ENCODE measurements around the gene ADORA1. TPM values are rescaled to one million over a fixed set of nuclear protein-coding genes. Genes with fewer than 3 reads are reported as not detected.

Gene ADORA1
- polyA plus RNA-seq, 1 of the 3 experiments (the other 2 are of a cell fraction), result 4.8 TPM

DNA sequence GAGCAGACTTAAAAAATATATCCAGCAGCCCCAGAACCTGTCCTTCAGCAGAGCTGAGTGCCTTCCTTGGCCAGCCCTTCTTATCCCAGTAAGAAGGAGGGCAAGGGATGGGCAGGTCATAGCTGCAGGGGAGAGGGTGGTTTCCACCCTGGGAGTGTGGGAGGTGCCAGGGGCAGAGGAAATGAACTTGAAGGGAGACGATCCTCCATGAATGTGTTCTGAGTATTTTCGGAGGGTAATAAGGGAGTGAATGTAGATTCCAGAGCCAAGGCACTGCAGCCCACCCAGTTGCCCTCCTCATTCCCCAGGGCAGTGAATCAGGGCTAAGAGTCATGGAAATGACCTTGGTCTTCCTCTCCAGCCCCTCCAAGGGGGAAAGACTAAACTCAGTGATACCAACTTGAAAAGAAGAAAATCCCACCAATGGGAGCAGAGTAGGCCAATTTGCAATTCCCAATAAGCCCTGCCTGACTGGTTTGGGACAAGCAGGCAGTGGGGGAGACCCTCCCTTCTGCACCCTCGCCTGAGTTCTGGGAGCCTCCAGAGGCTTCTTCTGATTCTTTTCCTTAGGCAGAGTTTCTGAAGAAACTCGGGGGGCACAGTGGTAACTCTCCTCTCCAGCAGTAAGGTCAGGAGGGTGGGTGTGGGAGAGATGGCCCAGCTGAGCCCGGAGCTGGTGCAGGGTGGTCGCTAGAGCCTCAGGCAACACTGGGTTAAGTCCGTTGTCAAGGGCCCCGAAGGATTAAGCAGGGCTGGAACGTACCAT is 45.9 kb upstream of the ADORA1 start:
- Histone ChIP-seq H3K9me3 (no peaks in the 10 kb centered on the region), H3K9me2 (no peaks in the 10 kb centered on the region), H4K20me1 (ENCODE audit: insufficient read depth) (no peaks in the 10 kb centered on the region), H3K27me3 (ENCODE audit: insufficient read depth) (no peaks in the 10 kb centered on the region), H3K4me3 (ENCODE audit: low read depth in 2 of 2, low read length in 1 of 2) (no peak overlapping the region), H3K36me3 (replicated peaks in 1 of 2; ENCODE audit: control insufficient read depth in 1 of 2, insufficient read depth in 2 of 2, low read length in 1 of 2) (no peaks in the 10 kb centered on the region), H3F3A (replicated peaks; ENCODE audit: insufficient read depth) (no peaks in the 10 kb centered on the region), H3K9ac (no peak overlapping the region), H3K4me1 (ENCODE audit: control insufficient read depth in 1 of 2, insufficient read depth in 2 of 2, low read depth in 1 of 2, low read length in 1 of 2) (no peaks in the 10 kb centered on the region; a peak in 1 of 4 replicates), H2AFZ (ENCODE audit: low read depth) (no peak overlapping the region), H3K27ac (ENCODE audit: low read depth in 2 of 2, low read length in 1 of 2) (no peak overlapping the region), H3K79me2 (ENCODE audit: insufficient read depth) (no peaks in the 10 kb centered on the region), H3K4me2 (no peak overlapping the region)
- TF ChIP-seq, protein P1, sequence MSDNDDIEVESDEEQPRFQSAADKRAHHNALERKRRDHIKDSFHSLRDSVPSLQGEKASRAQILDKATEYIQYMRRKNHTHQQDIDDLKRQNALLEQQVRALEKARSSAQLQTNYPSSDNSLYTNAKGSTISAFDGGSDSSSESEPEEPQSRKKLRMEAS (IDR thresholded peaks at IDR 0.05; ENCODE audit: low read depth), result no peak
- TF ChIP-seq FOXJ3 (CRISPR knock-in tag; IDR thresholded peaks at IDR 0.05) (no peak), TCF12 (IDR thresholded peaks at IDR 0.05) (no peak), JUND (IDR thresholded peaks at IDR 0.05) (no peak), FOXM1 (IDR thresholded peaks at IDR 0.05; ENCODE audit: low read depth) (no peak), ELF1 (IDR thresholded peaks at IDR 0.05) (no peak), TEAD4 (IDR thresholded peaks at IDR 0.05; ENCODE audit: borderline replicate concordance, insufficient read depth) (no peak), RAD21 (IDR thresholded peaks at IDR 0.05; ENCODE audit: low read length) (no peak), NFIC (IDR thresholded peaks at IDR 0.05; ENCODE audit: borderline replicate concordance) (no peak)
- TF ChIP-seq, protein P2, sequence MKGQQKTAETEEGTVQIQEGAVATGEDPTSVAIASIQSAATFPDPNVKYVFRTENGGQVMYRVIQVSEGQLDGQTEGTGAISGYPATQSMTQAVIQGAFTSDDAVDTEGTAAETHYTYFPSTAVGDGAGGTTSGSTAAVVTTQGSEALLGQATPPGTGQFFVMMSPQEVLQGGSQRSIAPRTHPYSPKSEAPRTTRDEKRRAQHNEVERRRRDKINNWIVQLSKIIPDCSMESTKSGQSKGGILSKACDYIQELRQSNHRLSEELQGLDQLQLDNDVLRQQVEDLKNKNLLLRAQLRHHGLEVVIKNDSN (IDR thresholded peaks at IDR 0.05; ENCODE audit: borderline replicate concordance, low read depth), result no peak
- TF ChIP-seq, protein P3, sequence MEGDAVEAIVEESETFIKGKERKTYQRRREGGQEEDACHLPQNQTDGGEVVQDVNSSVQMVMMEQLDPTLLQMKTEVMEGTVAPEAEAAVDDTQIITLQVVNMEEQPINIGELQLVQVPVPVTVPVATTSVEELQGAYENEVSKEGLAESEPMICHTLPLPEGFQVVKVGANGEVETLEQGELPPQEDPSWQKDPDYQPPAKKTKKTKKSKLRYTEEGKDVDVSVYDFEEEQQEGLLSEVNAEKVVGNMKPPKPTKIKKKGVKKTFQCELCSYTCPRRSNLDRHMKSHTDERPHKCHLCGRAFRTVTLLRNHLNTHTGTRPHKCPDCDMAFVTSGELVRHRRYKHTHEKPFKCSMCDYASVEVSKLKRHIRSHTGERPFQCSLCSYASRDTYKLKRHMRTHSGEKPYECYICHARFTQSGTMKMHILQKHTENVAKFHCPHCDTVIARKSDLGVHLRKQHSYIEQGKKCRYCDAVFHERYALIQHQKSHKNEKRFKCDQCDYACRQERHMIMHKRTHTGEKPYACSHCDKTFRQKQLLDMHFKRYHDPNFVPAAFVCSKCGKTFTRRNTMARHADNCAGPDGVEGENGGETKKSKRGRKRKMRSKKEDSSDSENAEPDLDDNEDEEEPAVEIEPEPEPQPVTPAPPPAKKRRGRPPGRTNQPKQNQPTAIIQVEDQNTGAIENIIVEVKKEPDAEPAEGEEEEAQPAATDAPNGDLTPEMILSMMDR (IDR thresholded peaks at IDR 0.05), result no peak
- TF ChIP-seq, protein P4, sequence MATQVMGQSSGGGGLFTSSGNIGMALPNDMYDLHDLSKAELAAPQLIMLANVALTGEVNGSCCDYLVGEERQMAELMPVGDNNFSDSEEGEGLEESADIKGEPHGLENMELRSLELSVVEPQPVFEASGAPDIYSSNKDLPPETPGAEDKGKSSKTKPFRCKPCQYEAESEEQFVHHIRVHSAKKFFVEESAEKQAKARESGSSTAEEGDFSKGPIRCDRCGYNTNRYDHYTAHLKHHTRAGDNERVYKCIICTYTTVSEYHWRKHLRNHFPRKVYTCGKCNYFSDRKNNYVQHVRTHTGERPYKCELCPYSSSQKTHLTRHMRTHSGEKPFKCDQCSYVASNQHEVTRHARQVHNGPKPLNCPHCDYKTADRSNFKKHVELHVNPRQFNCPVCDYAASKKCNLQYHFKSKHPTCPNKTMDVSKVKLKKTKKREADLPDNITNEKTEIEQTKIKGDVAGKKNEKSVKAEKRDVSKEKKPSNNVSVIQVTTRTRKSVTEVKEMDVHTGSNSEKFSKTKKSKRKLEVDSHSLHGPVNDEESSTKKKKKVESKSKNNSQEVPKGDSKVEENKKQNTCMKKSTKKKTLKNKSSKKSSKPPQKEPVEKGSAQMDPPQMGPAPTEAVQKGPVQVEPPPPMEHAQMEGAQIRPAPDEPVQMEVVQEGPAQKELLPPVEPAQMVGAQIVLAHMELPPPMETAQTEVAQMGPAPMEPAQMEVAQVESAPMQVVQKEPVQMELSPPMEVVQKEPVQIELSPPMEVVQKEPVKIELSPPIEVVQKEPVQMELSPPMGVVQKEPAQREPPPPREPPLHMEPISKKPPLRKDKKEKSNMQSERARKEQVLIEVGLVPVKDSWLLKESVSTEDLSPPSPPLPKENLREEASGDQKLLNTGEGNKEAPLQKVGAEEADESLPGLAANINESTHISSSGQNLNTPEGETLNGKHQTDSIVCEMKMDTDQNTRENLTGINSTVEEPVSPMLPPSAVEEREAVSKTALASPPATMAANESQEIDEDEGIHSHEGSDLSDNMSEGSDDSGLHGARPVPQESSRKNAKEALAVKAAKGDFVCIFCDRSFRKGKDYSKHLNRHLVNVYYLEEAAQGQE (IDR thresholded peaks at IDR 0.05; ENCODE audit: low read depth, low read length), result no peak
- TF ChIP-seq, protein P5, sequence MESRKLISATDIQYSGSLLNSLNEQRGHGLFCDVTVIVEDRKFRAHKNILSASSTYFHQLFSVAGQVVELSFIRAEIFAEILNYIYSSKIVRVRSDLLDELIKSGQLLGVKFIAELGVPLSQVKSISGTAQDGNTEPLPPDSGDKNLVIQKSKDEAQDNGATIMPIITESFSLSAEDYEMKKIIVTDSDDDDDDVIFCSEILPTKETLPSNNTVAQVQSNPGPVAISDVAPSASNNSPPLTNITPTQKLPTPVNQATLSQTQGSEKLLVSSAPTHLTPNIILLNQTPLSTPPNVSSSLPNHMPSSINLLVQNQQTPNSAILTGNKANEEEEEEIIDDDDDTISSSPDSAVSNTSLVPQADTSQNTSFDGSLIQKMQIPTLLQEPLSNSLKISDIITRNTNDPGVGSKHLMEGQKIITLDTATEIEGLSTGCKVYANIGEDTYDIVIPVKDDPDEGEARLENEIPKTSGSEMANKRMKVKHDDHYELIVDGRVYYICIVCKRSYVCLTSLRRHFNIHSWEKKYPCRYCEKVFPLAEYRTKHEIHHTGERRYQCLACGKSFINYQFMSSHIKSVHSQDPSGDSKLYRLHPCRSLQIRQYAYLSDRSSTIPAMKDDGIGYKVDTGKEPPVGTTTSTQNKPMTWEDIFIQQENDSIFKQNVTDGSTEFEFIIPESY (IDR thresholded peaks at IDR 0.05; ENCODE audit: borderline replicate concordance, low read depth), result no peak
- TF ChIP-seq, protein P6, sequence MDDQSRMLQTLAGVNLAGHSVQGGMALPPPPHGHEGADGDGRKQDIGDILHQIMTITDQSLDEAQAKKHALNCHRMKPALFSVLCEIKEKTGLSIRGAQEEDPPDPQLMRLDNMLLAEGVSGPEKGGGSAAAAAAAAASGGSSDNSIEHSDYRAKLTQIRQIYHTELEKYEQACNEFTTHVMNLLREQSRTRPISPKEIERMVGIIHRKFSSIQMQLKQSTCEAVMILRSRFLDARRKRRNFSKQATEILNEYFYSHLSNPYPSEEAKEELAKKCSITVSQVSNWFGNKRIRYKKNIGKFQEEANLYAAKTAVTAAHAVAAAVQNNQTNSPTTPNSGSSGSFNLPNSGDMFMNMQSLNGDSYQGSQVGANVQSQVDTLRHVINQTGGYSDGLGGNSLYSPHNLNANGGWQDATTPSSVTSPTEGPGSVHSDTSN (IDR thresholded peaks at IDR 0.05), result no peak
- 55% methylated on average over 7 of the region's 9 CpGs for WGBS (ENCODE audit: low lambda C conversion rate)
- ChIA-PET POLR2A (no interaction called here), CTCF (interaction anchor here (0.9 to 3.5 kb wide), 5 partner anchors 26 to 134 kb away, joined by 3 to 18 read pairs (median 4); no protein-coding TSS in a partner anchor)
- DNase-seq, result no peak

Measured in SK-N-SH (cell line).